Stimulated activated CD8-positive, alpha-beta memory T cell treated with anti-CD3 and anti-CD28 coated beads, Interleukin-12 subunit alpha, Interleukin-12 subunit beta, amount 100 ng/mL, for 24 hours (primary cell): Measurements from ENCODE around the gene ZNF749.

Experiments
- DNase-seq: peaks from one replicate; pipeline ENCODE4 v3.0.0-alpha.2; 2020; ENCODE audit errors: extremely low read depth

The ZNF749 gene

GRCh38 chr19:57435062-57435978 is at the start of gene ZNF749:
Gene ZNF749, plus strand, starts transcription at chr19:57435325. Its CDS starts 254 bp downstream, at chr19:57435579.
- DNase-seq: peak; percentile 91

- no peak for DNase-seq
These were observed 45.9 kb upstream of the ZNF749 start for GRCh38 chr19:57389194-57389729.

- peak; percentile 96 for DNase-seq
These were observed 45.2 kb upstream of the ZNF749 start, which contains the start of gene ZNF548 for GRCh38 chr19:57389730-57390598. Gene ZNF548, plus strand, starts transcription at chr19:57389854. Its CDS starts 246 bp downstream, at chr19:57390100.

GRCh38 chr19:57395710-57396109 is 39.4 kb upstream of the ZNF749 start:
- DNase-seq: no peak

GRCh38 chr19:57398868-57399267 is 36.3 kb upstream of the ZNF749 start:
- DNase-seq: no peak

- DNase-seq: no peak
These were observed 31.2 kb upstream of the ZNF749 start for GRCh38 chr19:57403737-57404563.

- peak; percentile 11 for DNase-seq
These were observed 28.5 kb upstream of the ZNF749 start for GRCh38 chr19:57406516-57407123.

- peak; percentile 80 for DNase-seq
These were observed 24.1 kb upstream of the ZNF749 start, which contains the start of gene ZNF17 for GRCh38 chr19:57410877-57411671. Gene ZNF17, plus strand, starts transcription at chr19:57411161. Its CDS starts 2,455 bp downstream, at chr19:57413616.

- no peak for DNase-seq
These were observed 15.7 kb upstream of the ZNF749 start for GRCh38 chr19:57419439-57419838.

GRCh38 chr19:57421037-57421436 is 14.1 kb upstream of the ZNF749 start:
- no peak for DNase-seq

- DNase-seq: no peak
These were observed 601 bp upstream of the ZNF749 start for GRCh38 chr19:57434386-57435061.

- no peak for DNase-seq
These were observed 1.3 kb downstream of the ZNF749 start for GRCh38 chr19:57436417-57436816.

GRCh38 chr19:57437931-57438330 is 2.8 kb downstream of the ZNF749 start:
- no peak for DNase-seq

- no peak for DNase-seq
These were observed 3.8 kb downstream of the ZNF749 start for GRCh38 chr19:57438925-57439324.

- no peak for DNase-seq
These were observed 7.0 kb downstream of the ZNF749 start for GRCh38 chr19:57441979-57442752.

GRCh38 chr19:57443121-57443696 is 8.1 kb downstream of the ZNF749 start:
- DNase-seq: no peak

GRCh38 chr19:57452307-57452706 is 17.2 kb downstream of the ZNF749 start:
- DNase-seq: no peak
